GM12878 (cell line): ENCODE measurements around the gene ZNF710. TPM values are rescaled to one million over a fixed set of nuclear protein-coding genes. Genes with fewer than 3 reads are reported as not detected.

Experiments
- ATAC-seq: fragments of 200-7000 bp; cut with Tn5 transposase; 3 replicates; pipeline ENCODE4 v1.9.1; 2020; ENCODE audit warnings: mild to moderate bottlenecking, moderate library complexity
- BruUV-seq: library from RNA; stranded (reverse); fragments of 400-500 nt; replicated peaks from 2 replicates; lab custom pipeline; 2021; lab: Mats Ljungman, UMichigan
- CTCF ChIA-PET: fragments of 300-600 bp; sonication (Branson Sonifier 250); formaldehyde crosslinking; extraction: SDS; loops from one replicate; lab custom pipeline; 2021; ENCODE audit warnings: inconsistent platforms; lab: Yijun Ruan, JAX
- POLR2A ChIA-PET: fragments of 350-600 bp; formaldehyde crosslinking; extraction: SDS; loops from one replicate; lab custom pipeline; 2021; ENCODE audit warnings: inconsistent platforms; lab: Charles Lee
- RAD21 ChIA-PET: fragments of 300-600 bp; sonication (Branson Sonifier 250); formaldehyde crosslinking; loops from one replicate; lab custom pipeline; 2023; ENCODE audit warnings: antibody characterized with exemption; ENCODE audit not compliant: unreplicated experiment; lab: Charles Lee
- SMC1A ChIA-PET: fragments of 300-600 bp; sonication (Branson Sonifier 250); formaldehyde crosslinking; loops from one replicate; lab custom pipeline; 2023; ENCODE audit not compliant: unreplicated experiment, uncharacterized antibody; lab: Charles Lee
- DNase-seq: peaks from one replicate; pipeline ENCODE4 v3.0.0-alpha.2; 2011; ENCODE audit warnings: low read depth, low spot score
- FAIRE-seq: peaks from 3 replicates; lab custom pipeline; 2011; peaks lifted over from hg19 to GRCh38; lab: Jason Lieb, UNC
- H2AFZ ChIP-seq: 2 replicates; pipeline ENCODE4 v1.6.0; 2011; ENCODE audit warnings: low read depth, low read length, control low read depth; ENCODE audit not compliant: control insufficient read depth
- H3K27ac ChIP-seq: 2 replicates; pipeline ENCODE4 v1.5.1; 2011; ENCODE audit warnings: control low read depth; ENCODE audit not compliant: control insufficient read depth, insufficient read depth
- H3K27me3 ChIP-seq, 2 experiments: replicated peaks in 1 of 2; 2 replicates each; pipeline versions ENCODE4 v1.6.0 to v1.6.1; 2011; ENCODE audit warnings: low read length in 1 of 2; ENCODE audit not compliant: control insufficient read depth in 2 of 2, insufficient read depth in 2 of 2
- H3K36me3 ChIP-seq, 2 experiments: 2 replicates each; pipeline ENCODE4 v1.5.1; 2011; ENCODE audit warnings: low read length in 1 of 2; ENCODE audit not compliant: control insufficient read depth in 2 of 2, insufficient read depth in 2 of 2
- H3K4me1 ChIP-seq: 2 replicates; pipeline ENCODE4 v1.6.1; 2011; ENCODE audit warnings: mild to moderate bottlenecking, low read length, moderate library complexity, mixed read lengths; ENCODE audit not compliant: control insufficient read depth, insufficient read depth
- H3K4me2 ChIP-seq: 2 replicates; pipeline ENCODE4 v1.6.0; 2011; ENCODE audit warnings: control low read depth; ENCODE audit not compliant: control insufficient read depth, insufficient read depth
- H3K4me3 ChIP-seq: fragments of 200-600 bp; sonication (generic); 2 replicates; pipeline ENCODE4 v1.5.1; 2016
- H3K79me2 ChIP-seq: 2 replicates; pipeline ENCODE4 v1.6.0; 2011; ENCODE audit warnings: low read length; ENCODE audit not compliant: control insufficient read depth, insufficient read depth
- H3K9ac ChIP-seq: 2 replicates; pipeline ENCODE4 v1.8.0; 2011; ENCODE audit warnings: low read length, control low read depth, mixed read lengths; ENCODE audit not compliant: control insufficient read depth, insufficient read depth
- H3K9me3 ChIP-seq: replicated peaks from 3 replicates; pipeline ENCODE4 v1.5.1; 2011; ENCODE audit warnings: mild to moderate bottlenecking, low read length; ENCODE audit not compliant: control insufficient read depth, insufficient read depth
- H4K20me1 ChIP-seq: 2 replicates; pipeline ENCODE4 v1.6.0; 2011; ENCODE audit not compliant: control insufficient read depth, insufficient read depth
- ATF3 ChIP-seq: IDR thresholded peaks from 2 replicates; pipeline ENCODE4 v1.6.1; 2011; ENCODE audit warnings: low read depth, mild to moderate bottlenecking, low read length, moderate library complexity, borderline replicate concordance; ENCODE audit errors: extremely low read depth
- BCL11A ChIP-seq: IDR thresholded peaks from 2 replicates; pipeline ENCODE4 v1.6.1; 2011; ENCODE audit warnings: low read depth, low read length
- CHD2 ChIP-seq: IDR thresholded peaks from 2 replicates; pipeline ENCODE4 v1.6.1; 2011; ENCODE audit warnings: low read depth, low read length, improper control_type of control experiment, borderline replicate concordance
- EGR1 ChIP-seq, 2 experiments: IDR thresholded peaks; 1 replicate in 1 of 2; 2 replicates in 1 of 2; pipeline ENCODE4 v1.6.1; 2011 to 2012; ENCODE audit warnings: low read depth in 2 of 2, low read length in 2 of 2, borderline replicate concordance in 1 of 2, mild to moderate bottlenecking in 1 of 2, moderate library complexity in 1 of 2
- MEF2B ChIP-seq: fragments of 450-650 bp; IDR thresholded peaks from 2 replicates; pipeline ENCODE4 v1.6.1; 2018; ENCODE audit warnings: mild to moderate bottlenecking, moderate library complexity; ENCODE audit not compliant: partially characterized antibody, poor library complexity, severe bottlenecking
- MLLT1 ChIP-seq: fragments of 450-650 bp; IDR thresholded peaks from 2 replicates; pipeline ENCODE4 v1.6.1; 2016; ENCODE audit warnings: mild to moderate bottlenecking
- NRF1 ChIP-seq: conservative IDR thresholded peaks from 2 replicates; pipeline ENCODE4 v1.6.1; 2011; ENCODE audit warnings: mild to moderate bottlenecking, low read depth, low read length, improper control_type of control experiment
- TCF7 ChIP-seq: IDR thresholded peaks from 2 replicates; pipeline ENCODE4 v1.6.1; 2014; ENCODE audit warnings: antibody characterized with exemption, borderline replicate concordance
- ZNF687 ChIP-seq: fragments of 450-650 bp; IDR thresholded peaks from 2 replicates; pipeline ENCODE4 v1.6.1; 2017; ENCODE audit warnings: mild to moderate bottlenecking, moderate library complexity
- WGBS: methylation state at CpG from one replicate; pipeline ENCODE4 v1.1.6; 2016; ENCODE audit warnings: low lambda C conversion rate; ENCODE audit not compliant: insufficient replicate concordance, insufficient coverage; ENCODE audit errors: missing lambda C conversion rate; 5-methylcytosine and 5-hydroxymethylcytosine counted together
- in situ Hi-C: fragments of 300-500 bp; cut with MboI; formaldehyde crosslinking; loops from 9 replicates; pipeline ENCODE4 v1.14.3; 2018; ENCODE audit warnings: mixed read lengths
- intact Hi-C: fragments of 100-400 bp; cut with micrococcal nuclease; formaldehyde crosslinking; loops from one replicate; pipeline ENCODE4 v1.14.2; 2022; ENCODE audit not compliant: unreplicated experiment
- polyA plus RNA-seq, 11 experiments: library from polyadenylated mRNA; depleted of rRNA in 4 of 11; unstranded in 6 of 11; stranded (reverse) in 5 of 11; fragments of >200 nt; fragmentation: Nextera tagmentation in 4 of 11; fragmentation: Illumina TruSeq in 1 of 11; extraction: Ambion mirVana in 4 of 11; extraction: Trizol in 1 of 11; gene quantifications; 1 replicate in 1 of 11; 2 replicates in 10 of 11; pipeline versions ENCODE4 v1.2.1 to v1.2.3, GENCODE V29; 2011 to 2016; ENCODE audit warnings: inconsistent platforms in 2 of 11, missing spikeins in 2 of 11, low read depth in 1 of 11
- total RNA-seq, 4 experiments: library from RNA; depleted of rRNA in 3 of 4; stranded (reverse); fragments of >200 nt in 3 of 4; fragmentation: Illumina TruSeq in 1 of 4; extraction: Trizol in 1 of 4; gene quantifications; 2 replicates each; pipeline versions ENCODE4 v1.2.1 to v1.2.3, GENCODE V29; 2013 to 2021

ZNF710 gene
- total and polyA plus RNA-seq, 10 of the 15 experiments (the other 5 are each of a cell fraction or from before 2014, with no cell fraction given), result 1.4 to 43.5 (median 9.8) TPM

- TF ChIP-seq MLLT1 (peak; percentile 84), BCL11A (no peak)
Observed at GRCh38 chr15:90099868-90100831, 99.0 kb downstream of the ZNF710 start (continued).

- in situ Hi-C loops, result no loop called here
- POLR2A ChIA-PET, result interaction anchor here (0.6 to 2.2 kb wide), 5 partner anchors 33 to 192 kb away, joined by 3 to 10 read pairs (median 3); partner anchors contain the start of genes CIB1 and GDPGP1
- H4K20me1 ChIP-seq, result no peaks in the 10 kb centered on the region
- CTCF ChIA-PET, result interaction anchor here (0.7 to 2.8 kb wide), 6 partner anchors 41 to 203 kb away, joined by 3 to 10 read pairs (median 4); no protein-coding TSS in a partner anchor
- WGBS, result 3% methylated on average over 37 of the region's 40 CpGs
- peak overlapping the region; percentile 71 for H2AFZ ChIP-seq
- no peaks in the 10 kb centered on the region for H3K9me3 ChIP-seq
- peaks cover 40% of the 10 kb centered on the region for H3K4me1 ChIP-seq
- SMC1A ChIA-PET, result interaction anchor here (0.5 to 2.7 kb wide), 6 partner anchors 42 to 207 kb away, joined by 3 to 7 read pairs (median 3); partner anchors contain the start of gene AP3S2
- H3K4me3 ChIP-seq, result peak overlapping the region; percentile 79
- RAD21 ChIA-PET, result interaction anchor here (1.0 to 2.2 kb wide), 5 partner anchors 30 to 203 kb away, joined by 3 to 10 read pairs (median 3); partner anchors contain the start of gene CIB1
- ATAC-seq (peak; percentile 4), DNase-seq (no peak), FAIRE-seq (no peak)
- H3K4me2 ChIP-seq, result peak overlapping the region; percentile 94
- no peaks in the 10 kb centered on the region for H3K36me3 ChIP-seq
- H3K79me2 ChIP-seq, result peaks cover 50% of the 10 kb centered on the region
- no peaks in the 10 kb centered on the region for H3K27me3 ChIP-seq
- H3K9ac ChIP-seq, result peak overlapping the region; percentile 88
- H3K27ac ChIP-seq, result peak overlapping the region; percentile 91
- no TSS peak for BruUV-seq
- intact Hi-C loops, result no loop called here
- TF ChIP-seq CHD2 (peak; percentile 26; the same call in 1 of the 2 replicates), TCF7 (no peak), ATF3 (no peak), ZNF687 (peak; percentile 52; the same call in 1 of the 2 replicates), MLLT1 (peak; percentile 55; the same call in 1 of the 2 replicates), EGR1 (IDR thresholded peaks at IDR 0.05; ENCODE audit: borderline replicate concordance in 1 of 2, low read depth in 2 of 2, low read length in 2 of 2) (no peak), NRF1 (no peak), MEF2B (peak; percentile 75)
Observed at GRCh38 chr15:90101130-90101968, 100.2 kb downstream of the ZNF710 start.
